ENCODE results near the gene MT1M.

GRCh38 chr16:56679818-56680217 is 47.4 kb downstream of the MT1M start:
- TF ChIP-seq CEBPB (IDR thresholded peaks at IDR 0.05; ENCODE audit: low read depth, low read length) (no peak), CREB1 (IDR thresholded peaks at IDR 0.05) (no peak), ZNF274 (IDR thresholded peaks at IDR 0.05; ENCODE audit: borderline replicate concordance, extremely low read depth, low read length) (no peak), POLR2A (IDR thresholded peaks at IDR 0.05; ENCODE audit: control extremely low read depth in 1 of 2, low read depth in 2 of 2, low read length in 2 of 2) (no peak), KDM1A (IDR thresholded peaks at IDR 0.05; ENCODE audit: borderline replicate concordance, low read length) (no peak), MAFK (IDR thresholded peaks at IDR 0.05; ENCODE audit: low read depth, low read length) (no peak), EP300 (IDR thresholded peaks at IDR 0.05; ENCODE audit: borderline replicate concordance in 1 of 2, low read depth in 2 of 2, low read length in 2 of 2) (no peak), POLR2AphosphoS5 (IDR thresholded peaks at IDR 0.05; ENCODE audit: low read depth, low read length) (no peak), EZH2 (IDR thresholded peaks at IDR 0.05; ENCODE audit: low read depth, low read length, severe bottlenecking) (no peak), RXRA (IDR thresholded peaks at IDR 0.05; ENCODE audit: insufficient read depth, low read depth, low read length) (no peak)
- TF ChIP-seq, protein P1, sequence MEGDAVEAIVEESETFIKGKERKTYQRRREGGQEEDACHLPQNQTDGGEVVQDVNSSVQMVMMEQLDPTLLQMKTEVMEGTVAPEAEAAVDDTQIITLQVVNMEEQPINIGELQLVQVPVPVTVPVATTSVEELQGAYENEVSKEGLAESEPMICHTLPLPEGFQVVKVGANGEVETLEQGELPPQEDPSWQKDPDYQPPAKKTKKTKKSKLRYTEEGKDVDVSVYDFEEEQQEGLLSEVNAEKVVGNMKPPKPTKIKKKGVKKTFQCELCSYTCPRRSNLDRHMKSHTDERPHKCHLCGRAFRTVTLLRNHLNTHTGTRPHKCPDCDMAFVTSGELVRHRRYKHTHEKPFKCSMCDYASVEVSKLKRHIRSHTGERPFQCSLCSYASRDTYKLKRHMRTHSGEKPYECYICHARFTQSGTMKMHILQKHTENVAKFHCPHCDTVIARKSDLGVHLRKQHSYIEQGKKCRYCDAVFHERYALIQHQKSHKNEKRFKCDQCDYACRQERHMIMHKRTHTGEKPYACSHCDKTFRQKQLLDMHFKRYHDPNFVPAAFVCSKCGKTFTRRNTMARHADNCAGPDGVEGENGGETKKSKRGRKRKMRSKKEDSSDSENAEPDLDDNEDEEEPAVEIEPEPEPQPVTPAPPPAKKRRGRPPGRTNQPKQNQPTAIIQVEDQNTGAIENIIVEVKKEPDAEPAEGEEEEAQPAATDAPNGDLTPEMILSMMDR (IDR thresholded peaks at IDR 0.05; ENCODE audit: control extremely low read depth in 1 of 3, insufficient read depth in 1 of 3, low read depth in 1 of 3, low read length in 3 of 3): no peak
- TF ChIP-seq, protein P2, sequence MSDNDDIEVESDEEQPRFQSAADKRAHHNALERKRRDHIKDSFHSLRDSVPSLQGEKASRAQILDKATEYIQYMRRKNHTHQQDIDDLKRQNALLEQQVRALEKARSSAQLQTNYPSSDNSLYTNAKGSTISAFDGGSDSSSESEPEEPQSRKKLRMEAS (IDR thresholded peaks at IDR 0.05): no peak

Data from H1 (cell line).